SH-SY5Y (cell line): ENCODE measurements around the gene ARHGEF11.

Source experiments
- GATA2 ChIP-seq: IDR thresholded peaks from 2 replicates; pipeline ENCODE4 v1.6.1; 2011; ENCODE audit warnings: mild to moderate bottlenecking, low read depth, low read length
- GATA3 ChIP-seq: IDR thresholded peaks from 2 replicates; pipeline ENCODE4 v1.6.1; 2011; ENCODE audit warnings: low read depth, mild to moderate bottlenecking, low read length, moderate library complexity

DNA sequence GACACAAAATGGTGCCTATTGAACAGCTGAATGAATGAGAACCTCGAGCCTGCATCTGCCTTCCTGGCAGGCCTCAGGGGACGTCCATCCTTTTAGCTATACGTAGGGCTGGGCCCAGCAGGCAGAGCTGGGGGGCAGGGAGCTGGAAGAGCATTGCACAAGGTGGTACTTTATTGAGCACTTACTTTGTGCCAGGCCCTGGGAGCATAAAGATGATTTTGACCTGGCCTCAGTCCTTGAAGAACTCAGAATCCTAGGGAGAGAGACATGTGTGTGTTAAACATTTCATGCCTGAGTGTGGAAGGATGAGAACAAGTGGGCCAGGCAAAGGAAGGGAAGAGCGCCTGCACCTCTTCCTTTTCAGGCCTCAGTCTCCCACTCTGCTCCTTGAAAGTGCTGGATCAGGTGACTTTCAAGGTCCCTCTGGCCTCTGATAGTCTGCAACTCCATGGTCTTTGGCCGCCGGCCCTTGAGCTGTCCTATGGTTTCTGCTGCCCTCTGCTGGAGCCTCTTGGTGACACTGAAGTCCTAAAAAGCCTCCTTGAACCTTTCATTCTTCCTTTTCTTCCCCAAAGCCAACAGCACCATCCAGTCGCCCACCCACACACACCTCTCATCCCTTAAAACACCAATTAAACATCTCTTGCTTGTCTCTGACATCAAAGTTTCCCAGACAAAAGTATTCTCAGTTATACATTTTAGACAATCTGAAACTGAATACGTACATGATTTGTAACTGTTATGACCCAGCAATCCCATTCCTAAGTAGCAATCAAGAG is 155.6 kb downstream of the ARHGEF11 start:
- TF ChIP-seq GATA2 = no peak
- TF ChIP-seq GATA3 = no peak
